Caco-2 (cell line): Measurements from ENCODE around the gene PTPN13. TPM values are rescaled to one million over a fixed set of nuclear protein-coding genes. Genes with fewer than 3 reads are reported as not detected.
"Not testable (repeated sequence)": the region's sequence is repeated elsewhere in the genome, so short reads cannot be mapped to it uniquely, and the experiment has no call there.

Experiments
- BruUV-seq: library from RNA; stranded (reverse); fragments of 400-500 nt; replicated peaks from 2 replicates; lab custom pipeline; 2021; lab: Mats Ljungman, UMichigan
- CTCF ChIA-PET: fragments of 300-600 bp; sonication (Branson Sonifier 250); formaldehyde crosslinking; loops from one replicate; lab custom pipeline; 2022; ENCODE audit warnings: antibody characterized with exemption; lab: Charles Lee
- POLR2A ChIA-PET: fragments of 300-600 bp; sonication (Branson Sonifier 250); formaldehyde crosslinking; loops from one replicate; lab custom pipeline; 2022; ENCODE audit warnings: antibody characterized with exemption; lab: Charles Lee
- DNase-seq, 2 experiments: peaks; one replicate each; pipeline versions ENCODE4 v3.0.0 to v3.0.0-alpha.2; 2020 to 2022
- H3K27me3 ChIP-seq: replicated peaks from 2 replicates; pipeline ENCODE4 v1.6.0; 2011; ENCODE audit warnings: low read length; ENCODE audit not compliant: control insufficient read depth, insufficient read depth
- H3K36me3 ChIP-seq: 2 replicates; pipeline ENCODE4 v1.5.1; 2011; ENCODE audit warnings: low read length; ENCODE audit not compliant: control insufficient read depth, insufficient read depth
- H3K4me1 ChIP-seq: fragments of 250-450 bp; sonication (Bioruptor Pico); 2 replicates; pipeline ENCODE4 v1.5.1; 2020; ENCODE audit warnings: mild to moderate bottlenecking
- H3K4me3 ChIP-seq: 2 replicates; pipeline ENCODE4 v1.5.1; 2011; ENCODE audit warnings: low read depth, mild to moderate bottlenecking, control low read depth, low read length
- H3K9me3 ChIP-seq: fragments of 250-450 bp; sonication (Bioruptor Pico); 2 replicates; pipeline ENCODE4 v1.5.1; 2020; ENCODE audit warnings: mild to moderate bottlenecking, moderate library complexity
- H3K27ac Mint-ChIP-seq: one replicate; pipeline ENCODE4 v1.8.0; 2022; ENCODE audit warnings: mixed read lengths; ENCODE audit not compliant: unreplicated experiment
- H3K27me3 Mint-ChIP-seq: one replicate; pipeline ENCODE4 v1.8.0; 2022; ENCODE audit warnings: mixed read lengths; ENCODE audit not compliant: insufficient read depth, unreplicated experiment
- H3K36me3 Mint-ChIP-seq: one replicate; pipeline ENCODE4 v1.8.0; 2022; ENCODE audit warnings: mild to moderate bottlenecking, mixed read lengths; ENCODE audit not compliant: insufficient read depth, unreplicated experiment
- H3K4me1 Mint-ChIP-seq: one replicate; pipeline ENCODE4 v1.8.0; 2022; ENCODE audit warnings: low read depth, mixed read lengths; ENCODE audit not compliant: unreplicated experiment
- H3K4me3 Mint-ChIP-seq: one replicate; pipeline ENCODE4 v1.8.0; 2022; ENCODE audit warnings: mild to moderate bottlenecking, moderate library complexity, mixed read lengths; ENCODE audit not compliant: unreplicated experiment
- H3K9me3 Mint-ChIP-seq: one replicate; pipeline ENCODE4 v1.8.0; 2022; ENCODE audit warnings: mixed read lengths; ENCODE audit not compliant: unreplicated experiment
- CTCF ChIP-seq, 2 experiments: fragments of 200-600 bp in 1 of 2; IDR thresholded peaks; 1 replicate in 1 of 2; 2 replicates in 1 of 2; pipeline versions ENCODE4 v1.5.1 to v1.8.0; 2011 to 2022; ENCODE audit warnings: antibody characterized with exemption in 1 of 2, control low read depth in 1 of 2, inconsistent platforms in 1 of 2, low read depth in 1 of 2, low read length in 1 of 2, mild to moderate bottlenecking in 1 of 2, moderate library complexity in 1 of 2; ENCODE audit not compliant: insufficient read depth in 1 of 2, severe bottlenecking in 1 of 2, unreplicated experiment in 1 of 2
- intact Hi-C: fragments of 100-400 bp; cut with micrococcal nuclease; formaldehyde crosslinking; loops from one replicate; pipeline ENCODE4 v1.10.0; 2022; ENCODE audit not compliant: unreplicated experiment
- total RNA-seq: library from RNA; stranded (reverse); gene quantifications from 2 replicates; pipeline ENCODE4 v1.2.3, GENCODE V29; 2022

The PTPN13 gene
- total RNA-seq, 1 experiment from 2014 or later, result 12.1 TPM

GRCh38 chr4:86652332-86652932, 58.3 kb downstream of the PTPN13 start:
- TF ChIP-seq CTCF (IDR thresholded peaks at IDR 0.05; ENCODE audit: insufficient read depth in 1 of 2, low read depth in 1 of 2, low read length in 1 of 2, severe bottlenecking in 1 of 2, unreplicated experiment in 1 of 2), result no peak
- no peak for DNase-seq
- Histone ChIP-seq H3K9me3 (peaks cover 4% of the 10 kb centered on the region; the same call in 1 of the 2 replicates), H3K27me3 (no peaks in the 10 kb centered on the region), H3K4me3 (no peak overlapping the region), H3K4me1 (no peaks in the 10 kb centered on the region), H3K36me3 (no peaks in the 10 kb centered on the region)
- no TSS peak for BruUV-seq
- Mint-ChIP-seq H3K4me3 (no peak overlapping the region), H3K4me1 (no peaks in the 10 kb centered on the region), H3K27me3 (no peaks in the 10 kb centered on the region), H3K9me3 (peaks cover 48% of the 10 kb centered on the region), H3K27ac (no peak overlapping the region), H3K36me3 (no peaks in the 10 kb centered on the region)
- CTCF ChIA-PET, result no interaction called here
- POLR2A ChIA-PET, result no interaction called here
- intact Hi-C loops, result no loop called here

GRCh38 chr4:86653237-86653865, 59.2 kb downstream of the PTPN13 start:
- peaks cover 48% of the 10 kb centered on the region for H3K9me3 Mint-ChIP-seq
- CTCF ChIA-PET, result no interaction called here
- DNase-seq, result peak in 1 of 2 experiments; percentile 32
- no peaks in the 10 kb centered on the region for H3K4me1 ChIP-seq
- no peaks in the 10 kb centered on the region for H3K36me3 Mint-ChIP-seq
- H3K4me3 ChIP-seq, result no peak overlapping the region
- no peaks in the 10 kb centered on the region for H3K27me3 ChIP-seq
- peak; percentile 7 to 31 for TF ChIP-seq CTCF (IDR thresholded peaks at IDR 0.05; ENCODE audit: insufficient read depth in 1 of 2, low read depth in 1 of 2, low read length in 1 of 2, severe bottlenecking in 1 of 2, unreplicated experiment in 1 of 2)
- intact Hi-C loops, result loop anchor here (1.0 kb wide), 1 partner anchor 242 kb away; no protein-coding TSS in a partner anchor
- H3K27ac Mint-ChIP-seq, result no peak overlapping the region
- no peak overlapping the region for H3K4me3 Mint-ChIP-seq
- peaks cover 4% of the 10 kb centered on the region; the same call in 1 of the 2 replicates for H3K9me3 ChIP-seq
- H3K27me3 Mint-ChIP-seq, result no peaks in the 10 kb centered on the region
- POLR2A ChIA-PET, result no interaction called here
- no TSS peak for BruUV-seq
- H3K36me3 ChIP-seq, result no peaks in the 10 kb centered on the region
- H3K4me1 Mint-ChIP-seq, result no peaks in the 10 kb centered on the region

- H3K4me1 Mint-ChIP-seq, H3K4me3 Mint-ChIP-seq, intact Hi-C loops, BruUV-seq, H3K27me3 Mint-ChIP-seq, H3K9me3 ChIP-seq, DNase-seq, H3K4me1 ChIP-seq, H3K27me3 ChIP-seq, CTCF ChIA-PET, H3K36me3 Mint-ChIP-seq, POLR2A ChIA-PET, H3K27ac Mint-ChIP-seq, H3K4me3 ChIP-seq, H3K36me3 ChIP-seq: not testable (repeated sequence)
- H3K9me3 Mint-ChIP-seq, result peaks cover 37% of the 10 kb centered on the region
Observed at GRCh38 chr4:86656781-86657180, 62.7 kb downstream of the PTPN13 start.
